SJCRH30 (cell line): Measurements from ENCODE around the gene TENM4. TPM values are rescaled to one million over a fixed set of nuclear protein-coding genes. Genes with fewer than 3 reads are reported as not detected.

Source experiments
- DNase-seq, 2 experiments: peaks; one replicate each; pipeline ENCODE4 v3.0.0-alpha.2; 2015 to 2020
- H3K27ac ChIP-seq: fragments of 250-450 bp; sonication (Bioruptor Pico); 2 replicates; pipeline ENCODE4 v1.5.1; 2020; ENCODE audit warnings: mild to moderate bottlenecking, moderate library complexity
- H3K27me3 ChIP-seq: fragments of 250-450 bp; sonication (Bioruptor Pico); 2 replicates; pipeline ENCODE4 v1.5.1; 2020; ENCODE audit warnings: mild to moderate bottlenecking, moderate library complexity
- H3K36me3 ChIP-seq: fragments of 250-450 bp; sonication (Bioruptor Pico); 2 replicates; pipeline ENCODE4 v1.5.1; 2020; ENCODE audit warnings: mild to moderate bottlenecking, moderate library complexity
- H3K4me1 ChIP-seq: fragments of 250-450 bp; sonication (Bioruptor Pico); 2 replicates; pipeline ENCODE4 v1.5.1; 2020; ENCODE audit warnings: mild to moderate bottlenecking, moderate library complexity
- H3K4me3 ChIP-seq: fragments of 250-450 bp; sonication (Bioruptor Pico); 2 replicates; pipeline ENCODE4 v1.5.1; 2020; ENCODE audit warnings: mild to moderate bottlenecking, moderate library complexity
- H3K9me3 ChIP-seq: fragments of 250-450 bp; sonication (Bioruptor Pico); replicated peaks from 2 replicates; pipeline ENCODE4 v1.5.1; 2020; ENCODE audit warnings: mild to moderate bottlenecking, moderate library complexity
- total RNA-seq: library from RNA; depleted of rRNA; stranded (reverse); fragments of >200 nt; shearing (Covaris generic); gene quantifications from 2 replicates; pipeline ENCODE4 v1.2.3, GENCODE V29; 2014

TENM4 gene
- total RNA-seq, 1 experiment from 2014 or later = 0.53 TPM

- Histone ChIP-seq H3K27ac (no peak overlapping the region), H3K9me3 (no peaks in the 10 kb centered on the region), H3K4me1 (no peaks in the 10 kb centered on the region), H3K4me3 (no peak overlapping the region), H3K27me3 (no peaks in the 10 kb centered on the region), H3K36me3 (no peaks in the 10 kb centered on the region)
- no peak for DNase-seq
Measured at GRCh38 chr11:78795621-78796261, 645.1 kb downstream of the TENM4 start.

GRCh38 chr11:78791964-78792363 is 648.9 kb downstream of the TENM4 start:
- H3K27me3 ChIP-seq = no peaks in the 10 kb centered on the region
- no peak overlapping the region for H3K4me3 ChIP-seq
- no peak for DNase-seq
- H3K27ac ChIP-seq = no peak overlapping the region
- H3K9me3 ChIP-seq = no peaks in the 10 kb centered on the region
- H3K4me1 ChIP-seq = no peaks in the 10 kb centered on the region
- no peaks in the 10 kb centered on the region for H3K36me3 ChIP-seq

GRCh38 chr11:78791254-78791653 is 649.6 kb downstream of the TENM4 start:
- no peak overlapping the region for H3K27ac ChIP-seq
- no peaks in the 10 kb centered on the region for H3K4me1 ChIP-seq
- no peak for DNase-seq
- no peak overlapping the region for H3K4me3 ChIP-seq
- H3K27me3 ChIP-seq = no peaks in the 10 kb centered on the region
- no peaks in the 10 kb centered on the region for H3K36me3 ChIP-seq
- no peaks in the 10 kb centered on the region for H3K9me3 ChIP-seq

GRCh38 chr11:78790784-78791183 is 650.0 kb downstream of the TENM4 start:
- Histone ChIP-seq H3K36me3 (no peaks in the 10 kb centered on the region), H3K27ac (no peak overlapping the region), H3K9me3 (no peaks in the 10 kb centered on the region), H3K27me3 (no peaks in the 10 kb centered on the region), H3K4me1 (no peaks in the 10 kb centered on the region; the same call in 1 of the 2 replicates), H3K4me3 (no peak overlapping the region)
- DNase-seq = no peak

- peaks cover 5% of the 10 kb centered on the region; the same call in 1 of the 2 replicates for H3K4me1 ChIP-seq
- no peaks in the 10 kb centered on the region for H3K27me3 ChIP-seq
- no peak for DNase-seq
Measured at GRCh38 chr11:78789375-78789774, 651.5 kb downstream of the TENM4 start.

DNA sequence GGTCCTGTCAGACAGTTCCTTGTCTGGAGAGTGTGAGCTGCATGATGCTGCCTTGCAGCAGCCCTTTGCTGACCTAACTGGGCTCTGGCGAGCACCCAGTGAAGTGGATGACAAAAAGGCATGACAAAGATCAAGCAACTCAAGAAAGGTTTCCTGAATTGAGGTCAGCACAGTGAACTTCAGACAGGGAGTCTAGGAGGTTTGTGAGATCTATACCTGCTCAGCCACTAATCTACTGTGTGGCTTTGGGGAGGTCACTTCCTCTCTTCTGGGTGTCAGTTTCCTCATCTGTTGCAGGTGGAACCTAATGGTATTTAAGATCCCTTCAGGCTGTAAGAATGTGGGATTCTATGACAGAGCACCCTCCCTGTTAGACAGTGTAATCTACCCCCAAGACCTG is 652.3 kb downstream of the TENM4 start:
- H3K4me1 ChIP-seq = peaks cover 5% of the 10 kb centered on the region; the same call in 1 of the 2 replicates
- H3K36me3 ChIP-seq = no peaks in the 10 kb centered on the region
- H3K4me3 ChIP-seq = no peak overlapping the region
- H3K9me3 ChIP-seq = no peaks in the 10 kb centered on the region
- no peak for DNase-seq
- H3K27me3 ChIP-seq = no peaks in the 10 kb centered on the region
- H3K27ac ChIP-seq = no peak overlapping the region

More at GRCh38 chr11:78789375-78789774, 651.5 kb downstream of the TENM4 start:
- H3K36me3 ChIP-seq = no peaks in the 10 kb centered on the region
- no peak overlapping the region for H3K4me3 ChIP-seq
- H3K27ac ChIP-seq = no peak overlapping the region
- no peaks in the 10 kb centered on the region for H3K9me3 ChIP-seq

- Histone ChIP-seq H3K27ac (no peak overlapping the region), H3K4me1 (peaks cover 5% of the 10 kb centered on the region; the same call in 1 of the 2 replicates), H3K4me3 (no peak overlapping the region), H3K9me3 (no peaks in the 10 kb centered on the region), H3K36me3 (no peaks in the 10 kb centered on the region), H3K27me3 (no peaks in the 10 kb centered on the region)
- no peak for DNase-seq
Measured at GRCh38 chr11:78787696-78788095, 653.1 kb downstream of the TENM4 start.

- H3K27ac ChIP-seq = no peak overlapping the region
- H3K27me3 ChIP-seq = no peaks in the 10 kb centered on the region
- peaks cover 5% of the 10 kb centered on the region; the same call in 1 of the 2 replicates for H3K4me1 ChIP-seq
- no peaks in the 10 kb centered on the region for H3K9me3 ChIP-seq
- H3K36me3 ChIP-seq = no peaks in the 10 kb centered on the region
- H3K4me3 ChIP-seq = no peak overlapping the region
- no peak for DNase-seq
Measured at GRCh38 chr11:78786746-78787145, 654.1 kb downstream of the TENM4 start.

GRCh38 chr11:78786086-78786485 is 654.7 kb downstream of the TENM4 start:
- Histone ChIP-seq H3K4me1 (peaks cover 5% of the 10 kb centered on the region; the same call in 1 of the 2 replicates), H3K27me3 (no peaks in the 10 kb centered on the region), H3K36me3 (no peaks in the 10 kb centered on the region), H3K9me3 (no peaks in the 10 kb centered on the region), H3K27ac (no peak overlapping the region), H3K4me3 (no peak overlapping the region)
- no peak for DNase-seq

GRCh38 chr11:78784321-78785061 is 656.3 kb downstream of the TENM4 start:
- Histone ChIP-seq H3K36me3 (no peaks in the 10 kb centered on the region), H3K4me3 (no peak overlapping the region), H3K9me3 (no peaks in the 10 kb centered on the region), H3K4me1 (peaks cover 5% of the 10 kb centered on the region; the same call in 1 of the 2 replicates), H3K27ac (no peak overlapping the region), H3K27me3 (no peaks in the 10 kb centered on the region)
- no peak for DNase-seq

DNA sequence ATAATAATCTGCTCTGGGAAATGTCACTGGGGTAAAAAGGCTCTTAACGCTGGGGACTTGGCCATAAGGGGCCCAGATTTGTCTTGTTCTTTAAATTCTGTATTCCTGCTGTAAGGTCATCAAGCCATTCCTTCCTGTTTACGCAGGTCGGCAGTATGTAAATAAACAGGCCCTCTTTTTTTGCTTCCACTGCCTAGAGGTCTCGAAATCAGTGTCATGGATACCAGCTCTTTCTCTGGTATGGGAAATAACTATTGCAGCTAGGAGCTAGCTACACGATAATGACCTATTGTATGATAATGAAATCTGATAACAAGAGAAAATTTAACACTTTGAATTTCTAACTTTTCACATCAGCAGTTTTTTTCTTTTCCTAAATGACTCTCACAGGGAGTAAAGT is 657.0 kb downstream of the TENM4 start:
- Histone ChIP-seq H3K9me3 (no peaks in the 10 kb centered on the region), H3K36me3 (no peaks in the 10 kb centered on the region), H3K4me3 (no peak overlapping the region), H3K27ac (no peak overlapping the region), H3K4me1 (peaks cover 5% of the 10 kb centered on the region; the same call in 1 of the 2 replicates), H3K27me3 (no peaks in the 10 kb centered on the region)
- DNase-seq = no peak

DNA sequence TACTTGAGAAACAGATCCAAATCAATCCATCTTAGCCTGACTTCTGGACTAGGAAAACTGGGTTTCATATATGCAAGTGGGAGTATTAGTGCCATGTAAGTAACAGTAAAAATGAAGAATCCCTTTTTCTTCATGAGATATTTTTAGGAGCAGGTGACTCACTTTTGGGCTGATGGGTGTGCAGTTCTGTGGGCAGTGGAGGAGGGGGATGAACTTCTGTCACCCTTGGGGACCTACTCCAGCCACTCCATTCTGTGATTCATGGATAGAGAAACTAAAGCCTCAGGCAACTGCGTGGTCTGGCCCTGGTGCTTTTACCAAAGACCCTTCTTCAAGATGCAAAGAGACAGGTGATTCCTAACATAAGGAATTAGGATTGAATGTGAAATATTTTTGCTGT is 657.5 kb downstream of the TENM4 start:
- H3K27ac ChIP-seq = no peak overlapping the region
- no peaks in the 10 kb centered on the region for H3K27me3 ChIP-seq
- H3K36me3 ChIP-seq = no peaks in the 10 kb centered on the region
- peaks cover 5% of the 10 kb centered on the region; the same call in 1 of the 2 replicates for H3K4me1 ChIP-seq
- H3K9me3 ChIP-seq = no peaks in the 10 kb centered on the region
- no peak for DNase-seq
- H3K4me3 ChIP-seq = no peak overlapping the region

- Histone ChIP-seq H3K9me3 (no peaks in the 10 kb centered on the region), H3K27me3 (no peaks in the 10 kb centered on the region), H3K36me3 (no peaks in the 10 kb centered on the region), H3K27ac (no peak overlapping the region), H3K4me3 (no peak overlapping the region), H3K4me1 (peaks cover 5% of the 10 kb centered on the region; the same call in 1 of the 2 replicates)
- no peak for DNase-seq
Measured at GRCh38 chr11:78782725-78783124, 658.1 kb downstream of the TENM4 start.

DNA sequence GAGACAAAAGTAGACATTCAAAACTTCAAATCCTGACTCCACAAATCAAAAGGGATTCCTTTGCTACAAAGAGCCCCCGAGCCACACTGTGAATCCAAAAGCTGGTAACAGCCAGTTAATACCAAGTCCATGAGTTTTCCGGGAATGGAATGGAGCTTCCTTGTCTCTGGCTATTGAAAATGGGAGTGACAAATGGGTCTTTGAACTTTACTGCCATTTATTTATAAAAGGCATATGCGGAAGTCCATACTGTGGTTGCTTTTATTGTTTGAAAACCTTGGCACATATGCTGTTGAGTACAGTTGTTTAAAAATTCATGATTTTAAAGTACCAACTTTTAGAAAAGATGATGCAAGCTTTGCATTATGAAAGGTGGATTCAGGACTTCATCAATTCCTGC is 659.9 kb downstream of the TENM4 start:
- DNase-seq = no peak
- no peak overlapping the region for H3K4me3 ChIP-seq
- no peaks in the 10 kb centered on the region for H3K36me3 ChIP-seq
- peaks cover 5% of the 10 kb centered on the region; the same call in 1 of the 2 replicates for H3K4me1 ChIP-seq
- H3K9me3 ChIP-seq = no peaks in the 10 kb centered on the region
- no peaks in the 10 kb centered on the region for H3K27me3 ChIP-seq
- no peak overlapping the region for H3K27ac ChIP-seq

- H3K4me1 ChIP-seq = no peaks in the 10 kb centered on the region
- no peaks in the 10 kb centered on the region for H3K27me3 ChIP-seq
- no peaks in the 10 kb centered on the region for H3K36me3 ChIP-seq
- no peak overlapping the region for H3K4me3 ChIP-seq
- no peak for DNase-seq
- H3K9me3 ChIP-seq = no peaks in the 10 kb centered on the region
- H3K27ac ChIP-seq = no peak overlapping the region
Measured at GRCh38 chr11:78773492-78773891, 667.3 kb downstream of the TENM4 start.
